ENCODE data around the gene DPM3. TPM values are rescaled to one million over a fixed set of nuclear protein-coding genes. Genes with fewer than 3 reads are reported as not detected.

DPM3 gene
- total and polyA plus RNA-seq, 9 of the 15 experiments (the other 6 are each of a cell fraction or from before 2014, with no cell fraction given) = 3.7 to 120 (median 36.4) TPM

DNA sequence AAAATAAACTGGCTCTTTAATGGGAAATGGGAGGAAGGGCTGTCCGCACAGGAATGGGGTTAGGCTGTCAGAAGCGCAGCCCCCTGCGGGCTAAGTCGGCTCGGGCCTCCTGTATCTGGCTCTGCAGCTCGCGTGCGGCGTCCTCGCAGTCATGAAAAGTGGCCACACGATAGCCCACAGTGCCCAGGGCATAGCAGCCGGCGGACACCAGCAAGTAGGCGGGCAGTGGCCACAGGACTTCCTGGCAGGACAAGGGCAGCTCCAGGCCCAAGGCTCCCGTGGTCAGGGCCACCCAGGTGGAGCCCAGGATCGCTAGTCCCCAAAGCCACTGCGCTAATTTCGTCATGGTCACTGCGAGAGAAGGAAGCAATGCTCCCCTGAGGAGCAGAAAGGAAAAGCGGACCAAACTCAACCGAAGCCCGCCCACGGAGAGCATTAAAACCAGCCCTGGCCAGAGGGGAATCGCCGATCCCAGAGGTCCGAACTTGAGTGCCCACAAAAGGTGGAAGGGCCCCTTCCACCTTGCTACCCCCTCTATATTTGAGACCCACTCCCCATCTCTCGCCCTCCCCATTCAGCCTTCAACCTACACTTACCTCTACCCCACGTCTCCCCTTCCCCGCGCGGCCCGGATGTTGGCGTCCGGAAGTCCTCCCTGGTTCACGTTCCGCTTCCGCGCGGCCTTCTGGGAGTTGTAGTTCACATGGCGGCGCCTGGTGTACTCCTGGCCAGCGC lies at the start of gene DPM3 (continued):
- TF ChIP-seq PHF8 (IDR thresholded peaks at IDR 0.05; ENCODE audit: borderline replicate concordance, low read length) (peak; percentile 81; the same call in 1 of the 2 replicates), ZNF584 (CRISPR knock-in tag; IDR thresholded peaks at IDR 0.05; ENCODE audit: low read depth) (no peak), ZNF239 (CRISPR knock-in tag; IDR thresholded peaks at IDR 0.05) (no peak), SREBF2 (CRISPR knock-in tag; IDR thresholded peaks at IDR 0.05) (no peak), ELF1 (tag; IDR thresholded peaks at IDR 0.05) (peak; percentile 79), ZSCAN29 (IDR thresholded peaks at IDR 0.05) (no peak), KAT8 (IDR thresholded peaks at IDR 0.05; ENCODE audit: low read depth) (no peak), CC2D1A (IDR thresholded peaks at IDR 0.05) (peak; percentile 54; the same call in 1 of the 2 replicates), TEAD2 (tag; IDR thresholded peaks at IDR 0.05) (no peak), BMI1 (IDR thresholded peaks at IDR 0.05; ENCODE audit: low read length) (no peak), ZNF224 (CRISPR knock-in tag; IDR thresholded peaks at IDR 0.05) (no peak), WHSC1 (IDR thresholded peaks at IDR 0.05; ENCODE audit: low read length) (no peak)
- TF ChIP-seq, protein P1, sequence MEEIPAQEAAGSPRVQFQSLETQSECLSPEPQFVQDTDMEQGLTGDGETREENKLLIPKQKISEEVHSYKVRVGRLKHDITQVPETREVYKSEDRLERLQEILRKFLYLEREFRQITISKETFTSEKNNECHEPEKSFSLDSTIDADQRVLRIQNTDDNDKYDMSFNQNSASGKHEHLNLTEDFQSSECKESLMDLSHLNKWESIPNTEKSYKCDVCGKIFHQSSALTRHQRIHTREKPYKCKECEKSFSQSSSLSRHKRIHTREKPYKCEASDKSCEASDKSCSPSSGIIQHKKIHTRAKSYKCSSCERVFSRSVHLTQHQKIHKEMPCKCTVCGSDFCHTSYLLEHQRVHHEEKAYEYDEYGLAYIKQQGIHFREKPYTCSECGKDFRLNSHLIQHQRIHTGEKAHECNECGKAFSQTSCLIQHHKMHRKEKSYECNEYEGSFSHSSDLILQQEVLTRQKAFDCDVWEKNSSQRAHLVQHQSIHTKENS (CRISPR knock-in tag; IDR thresholded peaks at IDR 0.05) = no peak
- TF ChIP-seq, protein P2, sequence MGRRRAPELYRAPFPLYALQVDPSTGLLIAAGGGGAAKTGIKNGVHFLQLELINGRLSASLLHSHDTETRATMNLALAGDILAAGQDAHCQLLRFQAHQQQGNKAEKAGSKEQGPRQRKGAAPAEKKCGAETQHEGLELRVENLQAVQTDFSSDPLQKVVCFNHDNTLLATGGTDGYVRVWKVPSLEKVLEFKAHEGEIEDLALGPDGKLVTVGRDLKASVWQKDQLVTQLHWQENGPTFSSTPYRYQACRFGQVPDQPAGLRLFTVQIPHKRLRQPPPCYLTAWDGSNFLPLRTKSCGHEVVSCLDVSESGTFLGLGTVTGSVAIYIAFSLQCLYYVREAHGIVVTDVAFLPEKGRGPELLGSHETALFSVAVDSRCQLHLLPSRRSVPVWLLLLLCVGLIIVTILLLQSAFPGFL (CRISPR knock-in tag; IDR thresholded peaks at IDR 0.05) = no peak
- TF ChIP-seq, protein P3, sequence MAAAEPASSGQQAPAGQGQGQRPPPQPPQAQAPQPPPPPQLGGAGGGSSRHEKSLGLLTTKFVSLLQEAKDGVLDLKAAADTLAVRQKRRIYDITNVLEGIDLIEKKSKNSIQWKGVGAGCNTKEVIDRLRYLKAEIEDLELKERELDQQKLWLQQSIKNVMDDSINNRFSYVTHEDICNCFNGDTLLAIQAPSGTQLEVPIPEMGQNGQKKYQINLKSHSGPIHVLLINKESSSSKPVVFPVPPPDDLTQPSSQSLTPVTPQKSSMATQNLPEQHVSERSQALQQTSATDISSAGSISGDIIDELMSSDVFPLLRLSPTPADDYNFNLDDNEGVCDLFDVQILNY (CRISPR knock-in tag; IDR thresholded peaks at IDR 0.05) = no peak
- TF ChIP-seq, protein P4, sequence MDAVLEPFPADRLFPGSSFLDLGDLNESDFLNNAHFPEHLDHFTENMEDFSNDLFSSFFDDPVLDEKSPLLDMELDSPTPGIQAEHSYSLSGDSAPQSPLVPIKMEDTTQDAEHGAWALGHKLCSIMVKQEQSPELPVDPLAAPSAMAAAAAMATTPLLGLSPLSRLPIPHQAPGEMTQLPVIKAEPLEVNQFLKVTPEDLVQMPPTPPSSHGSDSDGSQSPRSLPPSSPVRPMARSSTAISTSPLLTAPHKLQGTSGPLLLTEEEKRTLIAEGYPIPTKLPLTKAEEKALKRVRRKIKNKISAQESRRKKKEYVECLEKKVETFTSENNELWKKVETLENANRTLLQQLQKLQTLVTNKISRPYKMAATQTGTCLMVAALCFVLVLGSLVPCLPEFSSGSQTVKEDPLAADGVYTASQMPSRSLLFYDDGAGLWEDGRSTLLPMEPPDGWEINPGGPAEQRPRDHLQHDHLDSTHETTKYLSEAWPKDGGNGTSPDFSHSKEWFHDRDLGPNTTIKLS (IDR thresholded peaks at IDR 0.05; ENCODE audit: borderline replicate concordance, low read depth) = peak; percentile 89
- TF ChIP-seq, protein P5, sequence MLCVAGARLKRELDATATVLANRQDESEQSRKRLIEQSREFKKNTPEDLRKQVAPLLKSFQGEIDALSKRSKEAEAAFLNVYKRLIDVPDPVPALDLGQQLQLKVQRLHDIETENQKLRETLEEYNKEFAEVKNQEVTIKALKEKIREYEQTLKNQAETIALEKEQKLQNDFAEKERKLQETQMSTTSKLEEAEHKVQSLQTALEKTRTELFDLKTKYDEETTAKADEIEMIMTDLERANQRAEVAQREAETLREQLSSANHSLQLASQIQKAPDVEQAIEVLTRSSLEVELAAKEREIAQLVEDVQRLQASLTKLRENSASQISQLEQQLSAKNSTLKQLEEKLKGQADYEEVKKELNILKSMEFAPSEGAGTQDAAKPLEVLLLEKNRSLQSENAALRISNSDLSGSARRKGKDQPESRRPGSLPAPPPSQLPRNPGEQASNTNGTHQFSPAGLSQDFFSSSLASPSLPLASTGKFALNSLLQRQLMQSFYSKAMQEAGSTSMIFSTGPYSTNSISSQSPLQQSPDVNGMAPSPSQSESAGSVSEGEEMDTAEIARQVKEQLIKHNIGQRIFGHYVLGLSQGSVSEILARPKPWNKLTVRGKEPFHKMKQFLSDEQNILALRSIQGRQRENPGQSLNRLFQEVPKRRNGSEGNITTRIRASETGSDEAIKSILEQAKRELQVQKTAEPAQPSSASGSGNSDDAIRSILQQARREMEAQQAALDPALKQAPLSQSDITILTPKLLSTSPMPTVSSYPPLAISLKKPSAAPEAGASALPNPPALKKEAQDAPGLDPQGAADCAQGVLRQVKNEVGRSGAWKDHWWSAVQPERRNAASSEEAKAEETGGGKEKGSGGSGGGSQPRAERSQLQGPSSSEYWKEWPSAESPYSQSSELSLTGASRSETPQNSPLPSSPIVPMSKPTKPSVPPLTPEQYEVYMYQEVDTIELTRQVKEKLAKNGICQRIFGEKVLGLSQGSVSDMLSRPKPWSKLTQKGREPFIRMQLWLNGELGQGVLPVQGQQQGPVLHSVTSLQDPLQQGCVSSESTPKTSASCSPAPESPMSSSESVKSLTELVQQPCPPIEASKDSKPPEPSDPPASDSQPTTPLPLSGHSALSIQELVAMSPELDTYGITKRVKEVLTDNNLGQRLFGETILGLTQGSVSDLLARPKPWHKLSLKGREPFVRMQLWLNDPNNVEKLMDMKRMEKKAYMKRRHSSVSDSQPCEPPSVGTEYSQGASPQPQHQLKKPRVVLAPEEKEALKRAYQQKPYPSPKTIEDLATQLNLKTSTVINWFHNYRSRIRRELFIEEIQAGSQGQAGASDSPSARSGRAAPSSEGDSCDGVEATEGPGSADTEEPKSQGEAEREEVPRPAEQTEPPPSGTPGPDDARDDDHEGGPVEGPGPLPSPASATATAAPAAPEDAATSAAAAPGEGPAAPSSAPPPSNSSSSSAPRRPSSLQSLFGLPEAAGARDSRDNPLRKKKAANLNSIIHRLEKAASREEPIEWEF (CRISPR knock-in tag; IDR thresholded peaks at IDR 0.05) = no peak

Measured in K562 (cell line).